K562 (cell line): Measurements from ENCODE around the gene MPPED1. TPM values are rescaled to one million over a fixed set of nuclear protein-coding genes. Genes with fewer than 3 reads are reported as not detected.

Source experiments
- ATAC-seq: fragments of 200-7000 bp; cut with Tn5 transposase; 3 replicates; pipeline ENCODE4 v1.9.1; 2020; ENCODE audit warnings: moderate library complexity
- BruUV-seq: library from RNA; stranded (reverse); fragments of 400-500 nt; replicated peaks from 2 replicates; lab custom pipeline; 2021; lab: Mats Ljungman, UMichigan
- CTCF ChIA-PET: fragments of 300-600 bp; formaldehyde crosslinking; extraction: SDS; loops from one replicate; lab custom pipeline; 2021; ENCODE audit warnings: low intra/inter-chr PET ratio; lab: Yijun Ruan, JAX
- POLR2A ChIA-PET: fragments of 300-600, 350-650 bp; sonication (Branson Sonifier 250); formaldehyde crosslinking; extraction: SDS; loops from one replicate; lab custom pipeline; 2021; ENCODE audit warnings: antibody characterized with exemption, inconsistent platforms; lab: Yijun Ruan, JAX
- DNase-seq, 4 experiments: peaks; one replicate each; pipeline versions ENCODE4 v3.0.0 to v3.0.0-alpha.2; 2011 to 2018; ENCODE audit warnings: low spot score in 3 of 4, mixed read lengths in 3 of 4; ENCODE audit errors: extremely low read depth in 1 of 4
- FAIRE-seq: peaks from 2 replicates; lab custom pipeline; 2011; peaks lifted over from hg19 to GRCh38; lab: Jason Lieb, UNC
- H2AFZ ChIP-seq: 2 replicates; pipeline ENCODE4 v1.6.0; 2011; ENCODE audit warnings: low read depth, low read length, control low read depth, inconsistent platforms
- H3K27ac ChIP-seq: fragments of 200-600 bp; 3 replicates; pipeline ENCODE4 v1.8.0; 2011; ENCODE audit warnings: low read depth, mild to moderate bottlenecking, control low read depth, inconsistent platforms, low read length, moderate library complexity, mixed read lengths; ENCODE audit errors: extremely low read depth
- H3K27me3 ChIP-seq, 2 experiments: fragments of 300-600 bp in 1 of 2; 2 replicates in 1 of 2; 3 replicates in 1 of 2; pipeline versions ENCODE4 v1.6.0 to v1.8.0; 2011; ENCODE audit warnings: inconsistent platforms in 2 of 2, low read length in 2 of 2, mild to moderate bottlenecking in 1 of 2, mixed read lengths in 1 of 2, moderate library complexity in 1 of 2; ENCODE audit not compliant: control insufficient read depth in 2 of 2, insufficient read depth in 2 of 2
- H3K36me3 ChIP-seq: fragments of 300-600 bp; 3 replicates; pipeline ENCODE4 v1.8.0; 2011; ENCODE audit warnings: mild to moderate bottlenecking, low read length, inconsistent platforms; ENCODE audit not compliant: control insufficient read depth, insufficient read depth
- H3K4me1 ChIP-seq, 2 experiments: fragments of 200-600 bp in 1 of 2; replicated peaks in 1 of 2; 2 replicates in 1 of 2; 3 replicates in 1 of 2; pipeline versions ENCODE4 v1.5.1 to v1.8.0; 2011; ENCODE audit warnings: inconsistent platforms in 2 of 2, low read length in 2 of 2, mild to moderate bottlenecking in 1 of 2, mixed read lengths in 1 of 2, moderate library complexity in 1 of 2; ENCODE audit not compliant: control insufficient read depth in 2 of 2, insufficient read depth in 2 of 2
- H3K4me2 ChIP-seq: 2 replicates; pipeline ENCODE4 v1.6.1; 2011; ENCODE audit warnings: low read length, control low read depth, inconsistent platforms, mixed read lengths; ENCODE audit not compliant: insufficient read depth
- H3K4me3 ChIP-seq: fragments of 200-600 bp; sonication (generic), shearing (Covaris generic); 2 replicates; pipeline ENCODE4 v1.5.1; 2016; ENCODE audit warnings: control low read depth, inconsistent platforms
- H3K79me2 ChIP-seq: fragments of 200-600 bp; 3 replicates; pipeline ENCODE4 v1.8.0; 2011; ENCODE audit warnings: low read length, inconsistent platforms; ENCODE audit not compliant: control insufficient read depth, insufficient read depth
- H3K9ac ChIP-seq, 2 experiments: 2 replicates each; pipeline versions ENCODE4 v1.6.0 to v1.6.1; 2011; ENCODE audit warnings: low read depth in 2 of 2, low read length in 2 of 2, control low read depth in 1 of 2, inconsistent platforms in 1 of 2, mild to moderate bottlenecking in 1 of 2, mixed read lengths in 1 of 2; ENCODE audit not compliant: insufficient read depth in 1 of 2
- H3K9me1 ChIP-seq: one replicate; pipeline ENCODE4 v1.6.0; 2011; ENCODE audit warnings: inconsistent platforms, mild to moderate bottlenecking, low read length, moderate library complexity; ENCODE audit not compliant: control insufficient read depth, insufficient read depth
- H3K9me3 ChIP-seq: replicated peaks from 2 replicates; pipeline ENCODE4 v1.5.1; 2011; ENCODE audit warnings: low read depth, low read length, inconsistent platforms; ENCODE audit not compliant: control insufficient read depth, insufficient read depth
- H4K20me1 ChIP-seq: replicated peaks from 2 replicates; pipeline ENCODE4 v1.6.1; 2011; ENCODE audit warnings: low read length, inconsistent platforms, mixed read lengths; ENCODE audit not compliant: control insufficient read depth, insufficient read depth
- C11orf30 ChIP-seq: fragments of 450-650 bp; IDR thresholded peaks from 2 replicates; pipeline ENCODE4 v1.6.1; 2016; ENCODE audit warnings: low read depth, mild to moderate bottlenecking
- CREB3L1 ChIP-seq: fragments of 450-650 bp; IDR thresholded peaks from 2 replicates; pipeline ENCODE4 v1.6.1; 2014; ENCODE audit warnings: low read depth, mild to moderate bottlenecking, moderate library complexity, borderline replicate concordance
- CUX1 ChIP-seq: fragments of 200-800 bp; sonication (Bioruptor generic); IDR thresholded peaks from 2 replicates; pipeline ENCODE4 v1.6.1; 2016; ENCODE audit warnings: missing genetic modification characterization, missing compliant biosample characterization
- GTF2B ChIP-seq: IDR thresholded peaks from 2 replicates; pipeline ENCODE4 v1.6.1; 2011; ENCODE audit not compliant: insufficient read length; ENCODE audit errors: extremely low read depth
- ILF3 ChIP-seq: fragments of 450-650 bp; IDR thresholded peaks from 2 replicates; pipeline ENCODE4 v1.6.1; 2018; ENCODE audit warnings: antibody characterized with exemption, mild to moderate bottlenecking, moderate library complexity, borderline replicate concordance
- L3MBTL2 ChIP-seq: fragments of 450-650 bp; IDR thresholded peaks from 2 replicates; pipeline ENCODE4 v1.6.1; 2016; ENCODE audit warnings: mild to moderate bottlenecking, moderate library complexity
- NR2C2 ChIP-seq, 2 experiments: fragments of 200-800 bp in 1 of 2; sonication (Bioruptor generic) in 1 of 2; sonication (generic) in 1 of 2; formaldehyde crosslinking in 1 of 2; IDR thresholded peaks; 2 replicates each; pipeline versions ENCODE4 v1.6.1 to v1.8.0; 2016 to 2022; ENCODE audit warnings: mild to moderate bottlenecking in 1 of 2, missing compliant biosample characterization in 1 of 2, missing genetic modification characterization in 1 of 2, missing genetic modification reagents in 1 of 2
- RBFOX2 ChIP-seq: fragments of 200-400 bp; formaldehyde crosslinking; IDR thresholded peaks from 2 replicates; pipeline ENCODE4 v1.6.1; 2017; ENCODE audit warnings: low read depth, mild to moderate bottlenecking, low read length, moderate library complexity
- SRF ChIP-seq, 2 experiments: fragments of 250-450, 450-650 bp in 1 of 2; sonication (Bioruptor Pico) in 1 of 2; sonication (generic) in 1 of 2; formaldehyde crosslinking; IDR thresholded peaks; 2 replicates each; pipeline versions ENCODE4 v1.5.0 to v1.5.1; 2020 to 2022; ENCODE audit warnings: mild to moderate bottlenecking in 1 of 2, missing genetic modification reagents in 1 of 2
- TRIM28 ChIP-seq: fragments of 450-650 bp; IDR thresholded peaks from 2 replicates; pipeline ENCODE4 v1.6.1; 2017
- ZNF445 ChIP-seq: fragments of 250-450 bp; sonication (Bioruptor Pico); IDR thresholded peaks from 2 replicates; pipeline ENCODE4 v1.4.0; 2020; ENCODE audit warnings: low read depth, mild to moderate bottlenecking, moderate library complexity
- WGBS: fragments of 100-300 bp; shearing (Covaris generic); methylation state at CpG from one replicate; pipeline ENCODE4 v1.1.6; 2016; ENCODE audit warnings: low coverage, mixed read lengths; ENCODE audit not compliant: insufficient coverage; ENCODE audit errors: missing lambda C conversion rate; 5-methylcytosine and 5-hydroxymethylcytosine counted together
- in situ Hi-C: fragments of 300-500 bp; cut with MboI; formaldehyde crosslinking; loops from 4 replicates; pipeline ENCODE4 v1.15.0; 2018; ENCODE audit warnings: inconsistent platforms, mixed read lengths
- intact Hi-C: fragments of 100-400 bp; cut with micrococcal nuclease; formaldehyde crosslinking; loops from 2 replicates; pipeline ENCODE4 v1.14.2; 2022
- polyA plus RNA-seq, 8 experiments: library from polyadenylated mRNA; depleted of rRNA in 4 of 8; stranded (reverse) in 5 of 8; unstranded in 3 of 8; fragments of >200 nt; fragmentation: Nextera tagmentation in 2 of 8; fragmentation: Illumina TruSeq in 1 of 8; extraction: Ambion mirVana in 2 of 8; extraction: Trizol in 1 of 8; gene quantifications; 2 replicates each; pipeline versions ENCODE4 v1.2.1 to v1.2.3, GENCODE V29; 2011 to 2014; ENCODE audit warnings: inconsistent platforms in 1 of 8, missing spikeins in 1 of 8
- total RNA-seq, 7 experiments: library from RNA; depleted of rRNA in 6 of 7; stranded (reverse); fragments of >200 nt in 6 of 7; fragmentation: Illumina TruSeq in 2 of 7; extraction: Trizol in 2 of 7; gene quantifications; 2 replicates each; pipeline versions ENCODE4 v1.2.1 to v1.2.3, GENCODE V29; 2011 to 2021; ENCODE audit warnings: low replicate concordance in 1 of 7

Gene MPPED1
- total and polyA plus RNA-seq, 9 of the 15 experiments (the other 6 are each of a cell fraction or from before 2014, with no cell fraction given) = not detected

- no peaks in the 10 kb centered on the region for H3K36me3 ChIP-seq
- WGBS = 0% methylated on average over 2 of the region's 8 CpGs
- TF ChIP-seq CREB3L1 = no peak
- TF ChIP-seq TRIM28 = no peak
- no peak for TF ChIP-seq NR2C2 (CRISPR knock-in tag; IDR thresholded peaks at IDR 0.05)
- no peak for TF ChIP-seq NR2C2 (tag; IDR thresholded peaks at IDR 0.05)
- TF ChIP-seq C11orf30 = no peak
- no peak for TF ChIP-seq CUX1 (CRISPR knock-in tag)
- TF ChIP-seq GTF2B = no peak
- TF ChIP-seq SRF (CRISPR knock-in tag; IDR thresholded peaks at IDR 0.05) = no peak
- TF ChIP-seq ZNF445 = no peak
- TF ChIP-seq L3MBTL2 = no peak
- TF ChIP-seq ILF3 = no peak
- no peak for TF ChIP-seq RBFOX2
Measured at GRCh38 chr22:43431808-43432554, 20.2 kb downstream of the MPPED1 start.

More at GRCh38 chr22:43431808-43432554, 20.2 kb downstream of the MPPED1 start:
- Histone ChIP-seq H3K79me2 (no peaks in the 10 kb centered on the region), H3K9me1 (no peaks in the 10 kb centered on the region), H3K27ac (no peak overlapping the region), H3K9me3 (no peaks in the 10 kb centered on the region), H3K4me1 (no peaks in the 10 kb centered on the region), H4K20me1 (no peaks in the 10 kb centered on the region; the same call in 1 of the 2 replicates), H3K9ac (no peak overlapping the region), H2AFZ (no peak overlapping the region), H3K4me3 (no peak overlapping the region), H3K4me2 (no peak overlapping the region), H3K27me3 (peaks cover 0 to 36% of the 10 kb centered on the region in 2 experiments; a peak in 3 of 5 replicates)
- FAIRE-seq (no peak), DNase-seq (no peak), ATAC-seq (no peak)
- CTCF ChIA-PET = no interaction called here
- POLR2A ChIA-PET = no interaction called here
- intact Hi-C loops = no loop called here
- BruUV-seq = no TSS peak
- in situ Hi-C loops = no loop called here
